Astrocyte (in vitro differentiated cells and primary cell): ENCODE data around the gene TLK2. TPM values are rescaled to one million over a fixed set of nuclear protein-coding genes. Genes with fewer than 3 reads are reported as not detected.

ENCODE experiments used
- DNase-seq: peaks from one replicate; pipeline ENCODE4 v3.0.0-alpha.2; 2010; ENCODE audit warnings: low read depth
- FAIRE-seq: peaks from 2 replicates; lab custom pipeline; 2011; peaks lifted over from hg19 to GRCh38; lab: Jason Lieb, UNC
- H2AFZ ChIP-seq: 2 replicates; pipeline ENCODE4 v1.6.0; 2012; ENCODE audit warnings: low read depth, low read length, inconsistent platforms
- H3K27ac ChIP-seq: 2 replicates; pipeline ENCODE4 v1.5.1; 2011; ENCODE audit warnings: low read depth, low read length, inconsistent platforms
- H3K27me3 ChIP-seq: 2 replicates; pipeline ENCODE4 v1.6.0; 2011; ENCODE audit warnings: low read length, inconsistent platforms; ENCODE audit not compliant: insufficient read depth
- H3K36me3 ChIP-seq: 2 replicates; pipeline ENCODE4 v1.5.1; 2011; ENCODE audit warnings: low read length, inconsistent platforms; ENCODE audit not compliant: insufficient read depth
- H3K4me1 ChIP-seq: 2 replicates; pipeline ENCODE4 v1.5.1; 2011; ENCODE audit warnings: low read length, inconsistent platforms; ENCODE audit not compliant: insufficient read depth
- H3K4me2 ChIP-seq: 2 replicates; pipeline ENCODE4 v1.6.0; 2012; ENCODE audit warnings: low read length, inconsistent platforms
- H3K4me3 ChIP-seq: 2 replicates; pipeline ENCODE4 v1.5.1; 2011; ENCODE audit warnings: low read depth, mild to moderate bottlenecking, low read length, inconsistent platforms; ENCODE audit not compliant: insufficient read depth
- H3K79me2 ChIP-seq: 2 replicates; pipeline ENCODE4 v1.6.0; 2012; ENCODE audit warnings: mild to moderate bottlenecking, low read length, inconsistent platforms; ENCODE audit not compliant: insufficient read depth
- H3K9ac ChIP-seq: 2 replicates; pipeline ENCODE4 v1.6.0; 2012; ENCODE audit warnings: mild to moderate bottlenecking, low read length, inconsistent platforms
- H3K9me3 ChIP-seq: 2 replicates; pipeline ENCODE4 v1.5.1; 2012; ENCODE audit warnings: low read depth, mild to moderate bottlenecking, low read length, inconsistent platforms; ENCODE audit not compliant: insufficient read depth
- H4K20me1 ChIP-seq: 2 replicates; pipeline ENCODE4 v1.6.0; 2012; ENCODE audit warnings: low read length, inconsistent platforms; ENCODE audit not compliant: insufficient read depth
- H3K27ac Mint-ChIP-seq: one replicate; pipeline ENCODE4 v1.8.0; 2021; ENCODE audit warnings: mild to moderate bottlenecking, mixed read lengths; ENCODE audit not compliant: unreplicated experiment
- H3K27me3 Mint-ChIP-seq: one replicate; pipeline ENCODE4 v1.8.0; 2021; ENCODE audit warnings: low read depth, mixed read lengths; ENCODE audit not compliant: unreplicated experiment
- H3K36me3 Mint-ChIP-seq: one replicate; pipeline ENCODE4 v1.8.0; 2021; ENCODE audit warnings: low read depth, mixed read lengths; ENCODE audit not compliant: unreplicated experiment
- H3K4me1 Mint-ChIP-seq: one replicate; pipeline ENCODE4 v1.8.0; 2021; ENCODE audit warnings: low read depth, mixed read lengths; ENCODE audit not compliant: unreplicated experiment
- H3K4me3 Mint-ChIP-seq: one replicate; pipeline ENCODE4 v1.8.0; 2021; ENCODE audit warnings: mild to moderate bottlenecking, moderate library complexity, mixed read lengths; ENCODE audit not compliant: unreplicated experiment
- H3K9me3 Mint-ChIP-seq: one replicate; pipeline ENCODE4 v1.8.0; 2021; ENCODE audit warnings: mild to moderate bottlenecking, mixed read lengths; ENCODE audit not compliant: unreplicated experiment
- CTCF ChIP-seq: IDR thresholded peaks from 2 replicates; pipeline ENCODE4 v1.5.1; 2011; ENCODE audit warnings: low read depth, mild to moderate bottlenecking, inconsistent platforms, low read length, moderate library complexity; ENCODE audit not compliant: insufficient read depth
- EZH2 ChIP-seq: IDR thresholded peaks from 2 replicates; pipeline ENCODE4 v1.6.1; 2012; ENCODE audit warnings: mild to moderate bottlenecking, low read length, inconsistent platforms; ENCODE audit not compliant: insufficient read depth
- total RNA-seq: library from RNA; stranded (reverse); gene quantifications from 2 replicates; pipeline ENCODE4 v1.2.1, GENCODE V29; 2021

The TLK2 gene
- total RNA-seq, 1 donor from 2014 or later: 53.0 TPM

DNA sequence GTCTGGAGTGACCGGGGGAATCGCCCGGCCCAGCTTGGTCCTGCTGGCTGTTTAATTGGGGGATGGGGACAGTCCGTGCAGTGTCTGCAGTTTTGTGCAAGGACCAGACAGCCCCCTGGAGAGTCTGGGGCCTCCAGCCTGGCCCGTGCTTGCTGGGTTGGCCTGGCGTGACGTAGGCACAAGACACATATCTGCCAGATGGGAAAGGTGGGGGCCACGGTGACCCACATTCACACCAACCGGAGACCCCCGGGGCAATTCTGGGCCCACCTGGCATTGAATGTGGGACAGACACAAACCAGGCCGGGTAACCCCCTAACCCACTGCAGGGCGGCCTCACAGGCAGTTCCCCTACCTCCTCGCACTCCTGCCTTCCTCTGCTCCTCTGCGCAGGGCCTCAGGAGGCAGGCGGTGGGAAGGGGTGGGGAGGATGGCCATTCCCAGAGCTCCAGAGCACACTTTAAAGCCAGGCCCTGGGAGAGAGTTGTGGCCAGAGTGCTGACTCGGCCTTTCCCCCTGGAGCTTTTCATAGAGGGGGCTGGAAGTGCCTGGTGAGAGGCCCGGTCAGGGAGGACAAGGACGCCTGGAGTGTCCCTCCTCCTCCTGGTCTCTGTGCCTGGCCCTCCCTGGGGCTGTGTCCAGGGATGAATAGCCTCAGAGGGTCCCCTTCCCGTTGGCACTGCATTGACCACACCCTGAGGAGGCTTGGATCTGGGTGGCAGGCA lies 150.4 kb downstream of the TLK2 start:
- no peaks in the 10 kb centered on the region for H3K27me3 Mint-ChIP-seq
- H3K4me1 Mint-ChIP-seq: peaks cover 47% of the 10 kb centered on the region
- FAIRE-seq: no peak
- Histone ChIP-seq H3K79me2 (peaks cover 71% of the 10 kb centered on the region), H3K4me3 (peak overlapping the region; percentile 88), H3K9ac (peak overlapping the region; percentile 97), H2AFZ (no peak overlapping the region), H3K4me1 (peaks cover 52% of the 10 kb centered on the region), H3K9me3 (no peaks in the 10 kb centered on the region), H3K27ac (peak overlapping the region; percentile 95), H3K36me3 (no peaks in the 10 kb centered on the region), H3K27me3 (no peaks in the 10 kb centered on the region), H3K4me2 (peak overlapping the region; percentile 99), H4K20me1 (peaks cover 56% of the 10 kb centered on the region)
- H3K9me3 Mint-ChIP-seq: no peaks in the 10 kb centered on the region
- DNase-seq: peak; percentile 54
- H3K36me3 Mint-ChIP-seq: peaks cover 28% of the 10 kb centered on the region
- no peak for TF ChIP-seq CTCF
- no peak for TF ChIP-seq EZH2
- peak overlapping the region; percentile 99 for H3K27ac Mint-ChIP-seq
- H3K4me3 Mint-ChIP-seq: peak overlapping the region; percentile 99

DNA sequence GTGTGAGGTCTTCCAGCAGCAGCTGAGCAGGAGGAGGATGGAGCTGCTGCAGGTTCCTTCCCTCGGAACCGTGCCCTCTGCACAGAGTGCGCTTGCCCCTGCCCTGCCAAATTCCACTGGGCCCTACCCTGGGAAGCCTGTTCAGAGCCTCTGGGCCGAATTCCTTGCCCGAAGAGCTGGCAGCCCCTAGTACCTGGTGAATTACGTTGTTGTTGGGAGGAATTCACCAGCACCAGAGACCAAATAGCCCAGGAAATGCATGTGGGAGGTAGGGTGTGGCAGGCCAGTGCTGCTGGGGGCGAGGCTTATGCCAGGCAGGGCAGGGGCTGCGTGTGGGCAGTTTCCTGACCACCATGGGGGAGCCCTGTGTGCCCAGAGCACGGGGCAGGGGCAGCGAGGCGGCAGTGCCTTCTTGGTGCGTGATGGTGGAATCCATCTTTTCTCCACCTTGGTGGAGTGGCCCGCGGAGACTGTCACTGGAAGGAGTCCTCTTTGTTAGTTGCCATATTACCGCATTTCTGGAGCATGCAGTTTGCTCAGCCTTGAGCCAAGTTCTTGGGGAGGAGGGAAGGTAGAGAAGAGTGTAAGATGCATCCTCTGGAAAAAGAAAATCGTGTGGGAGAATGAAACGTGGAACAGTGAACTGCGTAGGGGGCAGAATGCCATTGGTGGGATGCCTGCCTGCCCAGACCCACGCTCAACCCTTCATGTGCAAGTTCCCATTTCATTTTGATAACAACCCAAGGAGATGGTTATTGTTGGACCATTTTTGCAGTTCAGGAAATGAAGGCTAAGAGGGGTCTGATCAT lies 151.1 kb downstream of the TLK2 start:
- Histone ChIP-seq H3K36me3 (no peaks in the 10 kb centered on the region), H3K9ac (peak overlapping the region; percentile 97), H3K27ac (peak overlapping the region; percentile 95), H3K27me3 (no peaks in the 10 kb centered on the region), H3K4me1 (peaks cover 52% of the 10 kb centered on the region), H3K79me2 (peaks cover 79% of the 10 kb centered on the region), H4K20me1 (peaks cover 63% of the 10 kb centered on the region), H3K4me3 (peak overlapping the region; percentile 88), H3K4me2 (peak overlapping the region; percentile 99), H3K9me3 (no peaks in the 10 kb centered on the region), H2AFZ (no peak overlapping the region)
- TF ChIP-seq EZH2 (no peak), CTCF (no peak)
- H3K9me3 Mint-ChIP-seq: no peaks in the 10 kb centered on the region
- H3K36me3 Mint-ChIP-seq: peaks cover 28% of the 10 kb centered on the region
- DNase-seq (no peak), FAIRE-seq (no peak)
- peaks cover 53% of the 10 kb centered on the region for H3K4me1 Mint-ChIP-seq
- H3K4me3 Mint-ChIP-seq: peak overlapping the region; percentile 99
- H3K27me3 Mint-ChIP-seq: no peaks in the 10 kb centered on the region
- peak overlapping the region; percentile 99 for H3K27ac Mint-ChIP-seq
